ENCODE measurements around the gene CDC42EP3.

CDC42EP3 gene

DNA sequence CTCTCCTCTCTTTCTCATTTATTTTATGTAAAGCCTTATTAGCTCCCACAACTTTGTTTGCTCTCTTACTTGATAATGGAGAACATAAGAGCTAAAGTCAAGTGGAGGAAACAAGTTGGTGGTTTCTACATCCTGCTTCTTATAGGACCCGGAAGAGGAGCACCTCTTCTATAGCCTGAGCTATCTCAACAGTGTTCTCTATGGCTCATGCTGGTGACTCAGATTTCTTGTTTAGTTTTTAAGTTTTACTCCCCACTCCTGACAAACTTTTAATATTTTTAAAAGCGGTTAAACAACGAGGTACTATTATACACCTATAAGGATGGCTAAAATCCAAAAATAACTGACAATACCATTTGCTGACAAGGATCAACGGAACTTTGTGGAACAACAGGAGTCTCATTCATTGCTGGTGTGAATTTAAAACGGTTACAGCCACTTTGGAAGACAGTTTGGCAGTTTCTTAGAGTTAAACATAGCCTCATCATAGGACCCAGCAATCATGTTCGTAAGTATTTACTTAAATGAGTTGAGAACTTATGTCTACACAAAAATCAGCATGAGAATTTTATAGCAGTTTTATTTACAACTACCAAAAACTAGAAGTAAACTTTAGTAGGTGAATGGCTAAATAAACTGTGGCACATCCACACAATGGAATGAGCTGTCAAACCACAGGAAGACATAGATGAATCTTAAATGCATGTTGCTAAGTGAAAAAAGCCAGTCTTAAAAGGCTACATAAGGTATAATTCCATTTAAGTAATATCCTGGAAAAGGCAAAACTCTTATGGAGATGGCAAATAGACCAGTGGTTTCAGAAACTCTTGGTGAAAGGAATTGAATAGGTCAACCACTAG lies 12.7 kb upstream of the CDC42EP3 start:
- no peak for DNase-seq (ENCODE audit: low read depth)

DNA sequence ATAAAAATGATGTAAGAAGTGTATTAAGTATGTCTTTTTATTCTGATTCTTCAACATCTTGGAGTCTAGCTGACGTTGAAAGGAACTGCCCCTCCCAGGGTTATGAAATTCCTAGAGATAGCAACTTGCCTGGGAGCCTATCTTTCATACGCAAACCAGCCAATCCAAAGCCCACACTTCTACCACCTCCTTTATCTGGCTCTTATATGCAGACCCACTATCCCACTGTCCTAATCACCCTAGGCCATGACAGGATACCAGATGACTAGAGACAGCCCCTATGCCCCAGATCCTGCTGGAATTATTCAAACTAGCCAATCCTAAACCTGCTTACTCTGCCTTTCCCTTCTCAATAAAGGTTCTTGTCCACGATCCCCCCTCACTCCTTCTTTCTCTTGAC lies 11.8 kb upstream of the CDC42EP3 start:
- no peak for DNase-seq (ENCODE audit: low read depth)

DNA sequence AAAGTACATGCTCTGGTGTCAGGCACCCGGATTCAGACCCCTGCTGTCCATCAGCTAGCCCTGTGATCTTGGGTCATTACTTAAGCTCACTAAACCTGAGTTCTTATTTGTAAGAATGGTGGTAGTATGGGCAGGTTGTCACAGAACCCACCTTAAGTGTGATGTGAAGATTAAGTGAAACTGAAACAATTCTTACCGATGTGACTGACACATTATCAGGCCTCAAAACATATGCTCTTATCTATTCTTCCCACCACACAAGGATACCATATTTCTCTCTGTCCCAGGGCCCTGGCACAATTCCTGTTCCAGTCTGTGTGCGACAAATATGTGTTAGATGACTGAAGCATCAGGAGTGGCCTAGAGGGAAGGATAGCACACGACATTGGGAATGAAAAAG lies 11.0 kb upstream of the CDC42EP3 start:
- no peak for DNase-seq (ENCODE audit: low read depth)

DNA sequence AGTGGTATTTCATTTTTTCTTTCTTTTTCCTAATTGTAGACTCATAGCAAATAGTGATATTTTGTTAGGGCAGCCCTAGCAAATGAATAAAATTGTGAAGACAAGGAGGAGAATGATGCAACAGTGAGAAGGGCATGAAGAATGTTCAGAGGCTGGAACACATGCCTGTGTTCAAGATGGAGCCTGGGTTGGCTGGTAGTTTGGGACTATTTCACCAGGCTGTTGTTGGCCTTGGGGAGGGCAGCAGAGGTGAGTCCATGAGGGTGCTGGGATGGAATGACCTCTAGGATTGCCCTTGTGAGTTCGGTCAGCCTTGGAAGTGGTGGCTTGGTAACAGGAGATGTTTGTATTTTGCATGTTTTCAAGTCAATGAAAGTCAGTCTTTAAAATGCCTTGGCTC lies 10.1 kb upstream of the CDC42EP3 start:
- no peak for DNase-seq (ENCODE audit: low read depth)

DNA sequence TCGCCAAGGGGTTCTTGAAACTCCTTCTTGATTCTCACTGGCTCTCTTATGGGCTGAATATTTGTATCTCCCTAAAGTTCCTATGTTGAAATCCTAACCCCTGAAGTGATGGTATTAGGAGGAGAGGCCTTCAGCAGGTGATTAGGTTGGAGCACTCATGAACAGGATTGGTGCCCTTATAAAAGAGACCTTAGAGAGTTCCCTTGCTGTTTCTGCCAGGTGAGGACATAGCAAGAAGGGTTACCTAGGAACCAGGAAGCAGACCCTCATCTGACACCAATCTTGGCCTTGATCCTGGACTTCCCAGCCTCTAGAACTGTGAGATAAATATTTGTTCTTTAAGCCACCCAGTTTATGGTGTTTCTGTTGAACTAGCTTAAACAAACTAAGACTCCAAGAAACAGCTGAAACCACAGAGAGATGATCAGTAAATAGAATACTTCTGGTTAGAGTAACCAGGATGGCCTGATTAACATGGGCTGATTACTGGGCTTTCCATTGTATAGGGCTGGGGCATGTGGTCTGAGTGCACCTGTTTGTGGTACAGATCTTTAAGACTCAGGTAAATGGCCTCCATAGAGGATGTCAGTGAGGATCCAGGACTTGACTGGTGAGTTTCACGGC lies 7.7 kb upstream of the CDC42EP3 start:
- DNase-seq (ENCODE audit: low read depth) = no peak

DNA sequence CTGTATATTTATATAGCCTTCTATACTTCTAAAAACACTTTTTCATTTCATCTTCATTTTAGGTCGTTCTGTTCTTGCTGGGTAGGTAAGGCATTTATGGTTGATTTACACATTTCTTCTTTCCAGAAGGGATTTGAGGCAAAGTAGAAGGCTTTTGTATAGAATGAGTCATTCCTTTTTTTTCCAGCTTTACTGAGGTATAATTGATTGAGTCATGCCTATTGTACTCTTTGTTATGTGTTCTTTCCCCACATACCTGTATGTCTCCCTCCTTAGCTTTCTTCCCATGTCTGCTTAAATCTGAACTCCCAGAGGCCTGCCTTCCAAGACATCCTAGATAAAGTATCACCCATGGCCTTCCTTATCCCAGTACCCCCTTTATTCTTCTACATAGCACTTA lies 4.8 kb upstream of the CDC42EP3 start:
- no peak for DNase-seq (ENCODE audit: low read depth)

DNA sequence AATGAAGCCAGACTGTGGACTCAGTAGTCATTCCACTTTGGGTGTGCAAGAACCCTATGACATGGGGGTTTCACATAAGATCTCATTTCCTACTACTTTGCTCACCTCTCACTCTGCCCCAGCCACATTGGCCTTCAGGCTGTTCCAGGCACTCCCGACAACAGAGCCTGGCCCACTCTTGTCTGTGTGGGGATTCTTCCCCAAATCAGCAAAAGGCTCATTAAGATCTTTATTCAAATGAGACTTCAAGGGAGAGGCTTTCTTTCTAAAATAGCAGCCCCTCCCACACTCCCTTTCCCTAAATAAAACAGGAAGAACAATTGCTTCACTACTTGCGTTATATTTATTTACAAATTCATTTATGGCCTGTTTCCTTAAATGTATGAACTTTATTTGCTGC lies 3.5 kb upstream of the CDC42EP3 start:
- DNase-seq (ENCODE audit: low read depth) = no peak

DNA sequence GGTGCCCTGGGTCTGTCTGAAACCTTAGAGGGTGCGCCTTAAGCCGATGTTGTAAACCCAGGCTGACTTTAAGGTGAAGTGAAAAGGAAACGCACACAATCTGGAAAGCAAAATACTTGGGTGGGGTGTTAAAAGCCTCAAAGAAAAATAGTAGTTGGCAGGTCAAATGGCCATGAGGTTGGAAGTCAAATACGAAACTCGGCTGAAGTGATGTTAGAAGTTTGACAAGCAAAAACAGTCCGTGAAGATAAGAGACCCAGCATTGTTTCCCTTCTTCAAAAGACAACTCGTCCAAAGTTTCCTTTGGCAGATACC lies 1.4 kb upstream of the CDC42EP3 start:
- no peak for DNase-seq (ENCODE audit: low read depth)

DNA sequence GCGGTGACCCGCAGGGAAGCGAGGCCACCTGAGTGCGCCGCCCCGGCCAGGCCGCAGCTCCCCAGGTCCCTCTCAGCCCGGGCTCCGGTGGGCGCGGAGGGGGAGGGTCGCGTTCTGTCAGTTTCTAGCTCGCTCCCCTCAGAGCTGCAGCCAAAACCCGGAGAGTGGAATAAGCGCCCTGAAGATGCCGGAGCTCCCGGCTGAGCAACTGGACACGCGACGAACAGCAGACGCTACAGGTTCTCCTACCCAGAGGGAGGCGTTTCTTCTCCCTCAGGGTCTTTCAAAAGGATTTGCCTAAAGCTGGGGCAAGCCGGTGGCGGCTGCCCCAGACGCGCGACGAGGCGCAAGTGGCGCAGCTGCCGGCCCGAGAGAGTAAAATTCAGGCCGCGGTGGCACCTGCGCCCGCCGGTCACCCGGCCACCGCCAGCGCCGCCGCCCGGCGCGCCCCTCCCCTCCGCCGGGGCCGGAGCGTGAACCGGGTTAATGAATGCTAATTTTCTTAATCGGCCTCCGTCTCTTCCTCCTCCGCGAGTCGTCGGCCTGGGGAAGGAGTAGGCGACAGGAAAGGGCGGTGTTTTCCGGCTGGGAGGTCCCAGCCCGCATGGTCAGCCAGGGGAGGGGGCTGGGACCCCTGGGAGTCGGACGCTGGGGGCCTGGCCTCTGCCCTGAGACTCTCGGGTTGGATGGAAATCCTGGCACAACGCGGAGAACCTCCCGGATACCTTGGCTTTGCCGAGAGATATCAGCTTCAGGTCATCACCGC lies 845 bp upstream of the CDC42EP3 start:
- DNase-seq (ENCODE audit: low read depth) = peak; percentile 46

DNA sequence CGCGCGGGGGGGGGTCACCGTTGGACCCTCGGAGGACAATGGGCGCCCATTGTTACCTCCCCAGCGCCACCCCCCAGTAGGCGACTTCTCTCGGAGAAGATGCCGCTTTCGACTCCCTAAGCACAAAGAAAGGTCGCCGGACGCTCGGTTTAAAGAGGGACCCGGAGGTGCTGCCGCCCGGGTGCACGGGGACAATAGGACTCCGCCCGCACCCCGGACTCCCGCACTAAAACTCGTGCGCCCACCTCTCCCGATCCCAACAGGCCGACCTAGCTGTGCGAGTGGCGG lies 318 bp upstream of the CDC42EP3 start:
- DNase-seq (ENCODE audit: low read depth) = no peak

DNA sequence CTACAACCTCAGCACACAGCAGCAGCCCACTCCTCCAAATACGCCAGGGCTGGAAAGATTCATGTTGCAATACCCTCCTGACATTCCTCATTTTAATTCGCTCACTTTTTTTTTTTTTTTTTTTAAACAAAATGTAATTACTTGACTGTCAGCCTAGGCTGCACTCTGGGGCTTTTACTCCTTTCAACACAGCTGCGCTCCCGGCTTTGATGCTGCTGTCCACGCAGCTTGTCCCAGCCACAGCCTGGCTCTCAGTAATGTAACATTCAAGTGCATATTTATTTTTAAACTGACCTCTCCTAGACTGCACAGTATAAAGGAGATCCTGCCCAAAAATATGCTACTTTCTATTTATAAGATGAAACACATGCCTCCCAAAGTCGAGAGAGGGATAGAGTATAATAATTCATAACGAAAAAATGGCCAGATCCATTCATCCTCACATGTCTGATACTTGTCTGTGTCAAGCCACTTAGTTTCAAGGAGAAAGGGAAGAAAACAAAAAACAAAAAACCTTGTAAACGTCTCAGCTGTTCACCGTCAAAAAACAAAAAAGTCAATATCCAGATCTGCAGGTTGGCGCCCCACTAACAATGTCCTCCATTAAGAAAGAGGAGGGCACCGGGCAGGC lies 949 bp downstream of the CDC42EP3 start:
- no peak for DNase-seq (ENCODE audit: low read depth)

DNA sequence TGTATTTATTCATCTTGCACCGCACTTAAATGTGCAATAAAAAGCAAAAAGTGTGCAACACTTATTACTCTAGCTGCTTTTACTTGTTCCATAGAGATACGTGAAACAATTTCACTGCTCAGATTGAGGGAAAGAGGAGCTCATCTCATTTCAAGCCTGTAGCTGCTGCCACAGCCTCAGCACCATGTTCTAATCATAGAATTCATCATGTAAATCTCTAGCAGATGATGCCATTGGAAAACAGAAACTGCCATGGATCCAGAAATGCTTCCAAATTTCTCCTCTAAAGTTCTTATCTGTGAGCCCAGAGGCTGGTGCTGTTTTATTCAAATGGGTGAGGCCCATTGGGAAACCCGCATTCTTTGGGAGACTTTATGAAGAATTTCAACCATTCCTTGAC lies 2.0 kb downstream of the CDC42EP3 start:
- DNase-seq (ENCODE audit: low read depth) = no peak

DNA sequence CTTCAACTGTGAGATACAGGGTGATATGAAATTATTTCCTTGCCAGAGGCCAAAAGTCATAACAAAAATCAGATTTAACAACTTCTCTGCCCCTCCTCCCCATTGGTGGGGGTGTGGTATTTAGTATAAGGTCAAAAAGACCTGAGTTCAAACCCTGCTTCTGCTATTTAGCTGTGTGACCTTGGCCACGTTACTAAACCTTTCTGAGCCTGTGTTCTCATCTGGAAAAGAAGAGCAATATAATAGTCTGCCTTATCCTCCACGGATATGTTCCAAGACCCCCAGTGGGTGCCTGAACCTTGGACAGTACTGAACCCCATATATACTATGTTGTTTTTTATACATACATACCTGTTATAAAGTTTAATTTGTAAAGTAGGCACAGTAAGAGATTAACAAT lies 3.7 kb downstream of the CDC42EP3 start:
- DNase-seq (ENCODE audit: low read depth) = no peak

DNA sequence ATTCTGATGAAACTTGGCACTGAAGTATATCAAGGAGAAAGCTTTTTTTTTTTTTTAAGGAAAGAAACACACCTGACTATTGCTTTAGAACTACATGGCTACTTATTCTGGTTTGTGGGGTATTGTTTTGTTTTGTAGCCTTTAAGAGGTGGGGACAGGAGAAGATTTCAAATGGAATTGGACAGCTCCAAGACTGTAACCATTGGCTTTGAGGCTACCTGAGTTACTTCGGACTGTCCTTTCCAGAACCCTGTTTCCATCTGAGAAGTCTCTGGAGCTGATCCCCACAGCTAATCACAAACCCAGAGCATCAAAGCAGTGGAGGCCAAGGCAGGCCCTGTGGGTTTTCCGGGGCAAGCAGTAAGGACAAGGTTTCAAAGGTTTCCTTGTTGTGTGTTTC lies 4.7 kb downstream of the CDC42EP3 start:
- DNase-seq (ENCODE audit: low read depth) = no peak

DNA sequence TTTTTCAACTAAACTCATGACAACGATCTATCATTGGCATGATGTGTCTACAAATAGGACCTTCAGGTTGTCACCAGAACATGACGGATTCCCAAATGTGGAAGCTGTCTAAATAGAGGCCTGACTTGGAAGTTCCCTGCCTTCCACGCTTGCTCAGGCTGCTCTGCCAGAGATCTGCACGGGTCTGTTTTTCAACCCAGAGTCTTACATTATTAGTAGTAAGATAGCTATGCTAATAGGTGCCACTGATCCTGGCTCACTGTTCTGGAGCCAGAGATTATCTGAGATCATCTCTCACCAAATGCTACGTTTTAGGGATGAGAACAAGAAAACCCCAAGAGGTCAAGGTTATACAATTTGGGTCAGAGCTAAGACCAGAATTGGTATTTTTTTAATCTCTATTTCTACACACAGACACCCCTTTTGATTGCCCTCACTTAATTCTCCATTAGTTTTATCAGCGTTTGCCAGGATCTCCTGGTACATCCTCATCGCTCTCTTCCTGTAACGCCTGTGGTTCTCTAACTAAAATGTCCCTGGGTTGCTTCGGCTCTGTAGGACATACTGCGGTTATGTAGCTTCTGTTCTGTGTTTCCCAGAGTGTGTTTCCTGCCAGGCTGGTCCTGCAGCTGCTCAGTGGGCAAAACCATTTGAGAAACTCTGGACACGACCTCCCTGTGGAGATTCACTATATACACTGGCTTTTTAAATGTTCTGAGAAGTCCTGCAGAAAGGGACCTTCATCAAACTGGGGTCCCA lies 5.7 kb downstream of the CDC42EP3 start:
- no peak for DNase-seq (ENCODE audit: low read depth)

DNA sequence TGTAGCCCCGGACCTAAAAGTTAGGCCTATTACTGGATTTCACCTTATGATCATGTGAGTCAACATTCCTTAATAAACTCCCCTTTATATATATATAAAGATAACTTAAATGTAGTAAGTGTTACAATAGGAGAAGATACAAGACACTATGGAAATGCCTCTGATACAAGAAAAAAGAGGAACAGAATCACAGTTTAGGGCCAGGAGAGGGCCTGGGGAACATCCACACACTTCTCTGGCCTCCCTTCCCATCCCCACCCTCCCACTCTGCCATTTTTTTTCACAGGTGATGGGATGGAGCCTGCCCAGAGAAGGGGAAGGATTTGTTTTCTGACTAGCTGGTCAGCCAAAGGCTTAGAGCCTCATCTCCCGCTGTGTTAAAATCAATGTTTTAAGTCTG lies 6.4 kb downstream of the CDC42EP3 start:
- no peak for DNase-seq (ENCODE audit: low read depth)

DNA sequence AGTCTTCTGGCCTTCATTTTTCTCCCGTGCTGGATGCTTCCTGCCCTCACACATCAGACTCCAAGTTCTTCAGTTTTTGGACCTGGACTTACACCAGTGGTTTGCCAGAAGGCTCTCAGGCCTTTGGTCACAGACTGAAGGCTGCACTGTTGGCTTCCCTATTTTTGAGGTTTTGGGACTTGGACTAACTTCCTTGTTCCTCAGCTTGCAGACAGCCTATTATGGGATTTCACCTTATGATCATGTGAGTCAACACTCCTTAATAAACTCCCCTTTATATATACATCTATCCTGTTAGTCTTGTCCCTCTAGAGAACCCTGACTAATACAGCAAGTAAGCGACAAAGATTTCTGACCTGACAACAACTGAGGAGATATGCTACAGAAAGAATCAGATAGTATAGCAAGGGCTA lies 7.2 kb downstream of the CDC42EP3 start:
- no peak for DNase-seq (ENCODE audit: low read depth)

DNA sequence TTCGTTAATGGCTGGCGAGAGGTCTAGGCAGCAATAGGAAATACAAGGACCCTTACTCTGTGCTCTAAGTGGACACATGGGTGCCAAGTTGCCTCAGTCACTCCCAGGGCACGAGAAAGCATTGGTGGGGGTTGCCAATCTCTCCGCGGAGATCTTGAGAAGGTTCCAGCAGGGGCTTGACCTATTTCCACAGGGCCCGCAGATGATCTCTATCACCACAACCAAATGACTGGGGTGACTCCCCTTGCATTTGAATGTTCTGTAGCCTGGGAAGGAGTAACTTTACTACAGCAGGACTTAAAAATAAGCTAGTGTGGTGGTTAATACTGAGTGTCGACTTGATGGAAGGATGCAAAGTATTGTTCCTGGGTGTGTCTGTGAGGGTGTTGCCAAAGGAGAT lies 8.1 kb downstream of the CDC42EP3 start:
- DNase-seq (ENCODE audit: low read depth) = no peak

DNA sequence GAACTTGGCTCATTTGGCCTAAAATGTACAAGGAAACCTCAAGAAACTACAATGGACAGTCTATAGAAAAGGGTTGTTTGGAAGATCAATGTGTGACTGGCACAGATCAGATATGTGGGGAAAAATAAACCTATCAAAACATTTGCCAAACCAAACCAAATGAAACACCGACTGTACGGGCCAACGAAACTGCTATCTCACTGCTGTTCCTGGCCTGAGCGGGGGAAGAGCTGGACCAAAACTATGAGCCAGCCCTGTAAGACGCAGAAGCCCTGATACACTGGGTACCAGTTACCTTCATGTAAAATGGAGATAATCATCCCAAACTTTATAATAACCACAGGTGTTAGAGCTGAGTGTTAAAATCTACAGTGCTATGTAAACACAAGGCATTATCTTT lies 11.7 kb downstream of the CDC42EP3 start:
- no peak for DNase-seq (ENCODE audit: low read depth)

DNA sequence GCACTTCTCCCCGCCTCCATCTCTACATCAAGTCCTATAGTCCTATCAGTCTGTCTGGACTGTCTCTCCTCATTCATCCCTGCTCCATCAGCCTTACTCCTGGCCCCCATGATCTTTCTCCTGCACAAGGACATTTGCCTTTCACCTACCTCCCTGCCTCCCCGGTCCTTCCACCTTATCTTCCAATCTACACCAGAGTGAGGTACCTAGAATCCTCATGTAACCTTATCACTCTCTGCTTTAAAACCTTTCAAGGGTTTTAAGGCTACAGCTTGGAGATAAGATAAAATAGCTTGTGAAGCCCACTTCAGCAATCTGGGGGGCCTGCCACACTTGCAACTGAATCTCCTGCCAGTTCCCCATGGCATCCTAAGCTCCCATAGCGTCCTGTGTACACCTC lies 12.8 kb downstream of the CDC42EP3 start:
- no peak for DNase-seq (ENCODE audit: low read depth)

DNA sequence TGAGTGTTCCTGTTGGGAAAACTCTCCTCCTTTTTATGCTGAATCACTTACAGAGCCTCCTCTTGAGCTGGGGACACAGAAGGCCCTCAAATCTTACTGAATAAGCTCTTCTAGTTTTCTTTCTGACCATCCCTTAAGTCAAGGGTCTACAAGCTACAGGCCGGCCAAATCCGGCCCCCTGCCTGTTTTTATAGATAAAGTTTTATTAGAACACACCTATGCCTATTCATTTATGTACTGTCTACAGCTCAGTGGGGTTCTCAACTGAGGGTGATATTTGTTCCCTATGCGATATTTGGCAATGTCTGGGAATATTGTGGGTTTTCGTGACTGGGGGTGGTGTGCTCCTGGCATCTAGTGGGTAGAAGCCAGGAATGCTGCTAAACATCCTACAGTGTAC lies 14.0 kb downstream of the CDC42EP3 start:
- no peak for DNase-seq (ENCODE audit: low read depth)
